ENCODE measurements around the gene MPHOSPH9. TPM values are rescaled to one million over a fixed set of nuclear protein-coding genes. Genes with fewer than 3 reads are reported as not detected.

The MPHOSPH9 gene
- total and polyA plus RNA-seq, 7 donors = 4.2 to 47.6 (median 17.4) TPM

GRCh38 chr12:123267991-123268843 is 35.3 kb upstream of the MPHOSPH9 start:
- no peaks in the 10 kb centered on the region for H3K27me3 ChIP-seq
- peaks cover 0 to 44% (median 38%) of the 10 kb centered on the region in 4 donors for H3K4me1 ChIP-seq
- TF ChIP-seq EP300 (IDR thresholded peaks at IDR 0.05) = no peak
- TF ChIP-seq POLR2A (IDR thresholded peaks at IDR 0.05) = no peak
- TF ChIP-seq CTCF (IDR thresholded peaks at IDR 0.05) = no peak
- no peak for TF ChIP-seq POLR2AphosphoS5 (IDR thresholded peaks at IDR 0.05)
- peak overlapping the region; percentile 84 to 90 (median 86) for H3K27ac ChIP-seq
- H3K4me3 ChIP-seq = no peak overlapping the region
- H3K9me3 ChIP-seq = no peaks in the 10 kb centered on the region
- peaks cover 0 to 40% (median 10%) of the 10 kb centered on the region in 4 donors for H3K36me3 ChIP-seq
- 53 to 77% methylated on average over 36 of the region's 36 CpGs for WGBS, 2 donors
- intact Hi-C loops (cut with DNase I) = no loop called here
- DNase-seq = no peak

GRCh38 chr12:123267335-123267920 is 34.5 kb upstream of the MPHOSPH9 start:
- Histone ChIP-seq H3K36me3 (peaks cover 0 to 48% (median 14%) of the 10 kb centered on the region in 4 donors), H3K9me3 (no peaks in the 10 kb centered on the region), H3K4me1 (peaks cover 0 to 40% (median 34%) of the 10 kb centered on the region in 4 donors), H3K27me3 (no peaks in the 10 kb centered on the region), H3K4me3 (no peak overlapping the region), H3K27ac (peak overlapping the region; percentile 84 to 90 (median 86))
- 94% methylated on average over 7 of the region's 7 CpGs for WGBS, 2 donors
- DNase-seq = no peak
- no peak for TF ChIP-seq EP300 (IDR thresholded peaks at IDR 0.05)
- TF ChIP-seq POLR2A (IDR thresholded peaks at IDR 0.05) = no peak
- no peak for TF ChIP-seq POLR2AphosphoS5 (IDR thresholded peaks at IDR 0.05)
- no peak for TF ChIP-seq CTCF (IDR thresholded peaks at IDR 0.05)
- intact Hi-C loops (cut with DNase I) = no loop called here

- no peak overlapping the region for H3K27ac ChIP-seq
- H3K4me1 ChIP-seq = peaks cover 0 to 36% (median 30%) of the 10 kb centered on the region in 4 donors
- H3K9me3 ChIP-seq = no peaks in the 10 kb centered on the region
- H3K27me3 ChIP-seq = no peaks in the 10 kb centered on the region
- peaks cover 0 to 54% (median 18%) of the 10 kb centered on the region in 4 donors for H3K36me3 ChIP-seq
- no peak overlapping the region for H3K4me3 ChIP-seq
- DNase-seq = no peak
- 92 to 95% methylated on average over 19 of the region's 19 CpGs for WGBS, 2 donors
- intact Hi-C loops (cut with DNase I) = no loop called here
- TF ChIP-seq POLR2A (IDR thresholded peaks at IDR 0.05) (no peak), EP300 (IDR thresholded peaks at IDR 0.05) (no peak), POLR2AphosphoS5 (IDR thresholded peaks at IDR 0.05) (no peak), CTCF (IDR thresholded peaks at IDR 0.05) (no peak)
These were observed 33.8 kb upstream of the MPHOSPH9 start for GRCh38 chr12:123266679-123267277.

- peaks cover 7 to 62% (median 19%) of the 10 kb centered on the region in 4 donors for H3K36me3 ChIP-seq
- WGBS, 2 donors = 91% methylated on average over 35 of the region's 35 CpGs
These were observed 33.1 kb upstream of the MPHOSPH9 start for GRCh38 chr12:123265851-123266678.

More at GRCh38 chr12:123265851-123266678, 33.1 kb upstream of the MPHOSPH9 start:
- no peak overlapping the region for H3K27ac ChIP-seq
- no peaks in the 10 kb centered on the region for H3K27me3 ChIP-seq
- peaks cover 0 to 36% (median 30%) of the 10 kb centered on the region in 4 donors for H3K4me1 ChIP-seq
- no peak overlapping the region for H3K4me3 ChIP-seq
- TF ChIP-seq CTCF (IDR thresholded peaks at IDR 0.05) (no peak), EP300 (IDR thresholded peaks at IDR 0.05) (no peak), POLR2AphosphoS5 (IDR thresholded peaks at IDR 0.05) (no peak), POLR2A (IDR thresholded peaks at IDR 0.05) (no peak)
- DNase-seq = no peak
- intact Hi-C loops (cut with DNase I) = no loop called here
- H3K9me3 ChIP-seq = no peaks in the 10 kb centered on the region

Data from sigmoid colon (tissue), 7 donors.